GM18499 (cell line): Measurements from ENCODE around the gene GTF2B.
"Not testable (repeated sequence)": the region's sequence is repeated elsewhere in the genome, so short reads cannot be mapped to it uniquely, and the experiment has no call there.

Experiments
- ATAC-seq: cut with Tn5 transposase; IDR thresholded peaks from one replicate; pipeline ENCODE4 v1.9.1; 2021; ENCODE audit warnings: moderate number of reproducible peaks; ENCODE audit not compliant: insufficient read depth, unreplicated experiment

Gene GTF2B

DNA sequence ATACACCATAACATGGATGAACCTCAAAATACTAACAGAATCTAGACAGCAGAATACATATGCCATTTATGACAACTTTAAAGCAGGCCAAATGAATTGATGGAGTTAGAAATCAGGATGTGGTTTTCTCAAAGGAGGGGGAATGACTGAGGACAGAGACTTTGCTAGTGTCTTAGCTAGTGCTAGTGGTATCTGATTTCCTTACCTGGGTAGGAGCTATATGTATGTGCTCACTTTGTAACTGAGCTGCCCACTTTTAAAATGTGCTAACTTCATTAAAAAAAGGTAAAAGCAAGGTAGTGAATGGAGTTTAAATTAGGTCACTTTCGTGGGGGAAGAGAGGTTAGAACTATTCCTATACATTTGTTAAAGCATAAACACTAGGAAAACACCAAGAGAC lies 2.6 kb downstream of the GTF2B start:
- ATAC-seq = no peak

DNA sequence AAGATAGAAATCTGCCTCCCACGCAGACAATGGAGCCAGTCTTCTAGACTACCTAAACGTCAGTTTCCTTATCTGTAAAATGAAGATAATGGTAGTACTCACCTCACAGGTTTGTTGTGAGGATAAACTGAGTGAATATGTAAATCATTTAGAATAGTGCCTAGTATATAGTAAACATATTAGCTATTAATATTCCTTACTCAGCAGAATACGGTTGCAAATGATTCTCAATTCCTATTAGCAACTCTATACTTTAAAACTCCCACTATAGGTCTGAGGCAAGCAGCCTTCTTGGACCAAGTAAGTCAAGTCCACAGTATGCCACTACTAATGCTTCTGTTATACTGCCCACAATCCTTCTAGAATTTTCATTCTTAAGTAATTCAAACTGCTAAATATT lies 5.4 kb downstream of the GTF2B start:
- ATAC-seq = no peak

- ATAC-seq = no peak
Measured at GRCh38 chr1:88883156-88883555, 8.2 kb downstream of the GTF2B start.

DNA sequence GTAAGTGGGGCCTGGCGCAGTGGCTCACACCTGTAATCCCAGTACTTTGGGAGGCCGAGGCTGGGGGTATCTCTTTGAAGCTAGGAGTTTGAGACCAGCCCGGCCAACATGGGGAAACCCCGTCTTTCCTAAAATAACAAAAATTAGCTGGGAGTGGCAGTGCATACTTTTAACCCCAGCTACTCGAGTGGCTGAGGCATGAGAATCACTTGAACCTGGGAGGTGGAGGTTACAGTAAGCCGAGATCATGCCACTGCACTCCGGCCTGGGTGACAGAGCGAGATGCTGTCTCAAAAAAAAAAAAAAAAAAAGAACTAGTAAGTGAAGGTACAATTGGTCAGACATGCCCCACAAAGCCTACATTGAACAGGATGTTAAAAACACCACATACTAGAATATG lies 10.7 kb downstream of the GTF2B start:
- ATAC-seq = not testable (repeated sequence)

DNA sequence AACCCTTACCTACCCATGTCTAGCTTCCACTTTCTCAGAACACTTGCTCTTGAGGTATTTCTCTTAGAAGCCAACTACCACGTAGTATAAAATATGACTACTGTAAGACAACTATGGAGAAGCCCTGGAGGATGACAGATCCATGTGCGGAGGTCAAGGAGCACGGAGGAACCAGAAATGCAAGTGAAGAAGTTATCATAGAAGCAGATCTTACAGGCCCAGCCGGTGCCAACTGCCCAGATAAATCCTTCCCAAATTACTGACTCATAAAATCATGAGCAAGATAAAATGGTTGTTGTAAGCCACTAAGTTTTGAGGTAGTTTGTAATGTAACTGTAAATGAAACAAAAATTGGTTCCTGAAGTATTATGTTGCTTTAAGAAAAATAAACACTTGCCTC lies 12.6 kb downstream of the GTF2B start:
- ATAC-seq = no peak

GRCh38 chr1:88877911-88878310 lies 13.5 kb downstream of the GTF2B start:
- ATAC-seq = no peak

GRCh38 chr1:88877382-88877825 lies 14.0 kb downstream of the GTF2B start:
- ATAC-seq = no peak

DNA sequence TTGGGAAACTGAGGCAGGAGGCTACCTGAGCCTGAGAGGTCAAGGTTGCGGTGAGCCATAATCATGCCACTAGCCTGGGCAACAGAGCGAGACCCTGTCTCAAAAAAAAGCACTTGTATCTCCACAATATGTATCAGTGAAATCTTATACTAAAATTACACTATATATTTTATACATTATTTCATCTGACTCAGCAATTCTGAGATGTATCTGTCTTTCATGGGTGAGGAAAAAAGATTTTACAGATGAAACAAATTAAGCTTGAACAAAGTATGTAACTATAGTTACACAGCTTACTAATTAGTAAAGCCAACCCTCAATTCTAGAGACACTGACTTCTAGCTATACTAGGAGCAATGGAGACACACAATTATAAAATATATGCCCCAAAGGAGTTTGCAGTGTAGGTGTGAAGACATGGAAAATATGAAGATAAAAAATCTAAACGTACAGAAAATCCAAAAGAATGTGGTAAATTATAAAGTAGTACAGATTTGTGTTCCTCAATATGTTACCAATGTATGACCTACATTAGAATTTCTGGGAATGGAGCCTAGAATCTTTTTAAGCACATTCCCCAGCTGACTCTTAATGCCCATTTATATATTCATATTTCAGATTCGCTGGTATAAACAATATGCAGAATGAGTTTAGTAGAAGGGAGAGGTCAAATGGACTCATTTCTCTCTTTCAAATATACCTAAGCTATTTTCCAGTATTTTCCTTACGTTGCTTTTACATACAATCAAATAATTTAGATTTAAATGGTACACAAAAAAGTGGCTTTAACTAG lies 14.6 kb downstream of the GTF2B start:
- ATAC-seq = no peak

DNA sequence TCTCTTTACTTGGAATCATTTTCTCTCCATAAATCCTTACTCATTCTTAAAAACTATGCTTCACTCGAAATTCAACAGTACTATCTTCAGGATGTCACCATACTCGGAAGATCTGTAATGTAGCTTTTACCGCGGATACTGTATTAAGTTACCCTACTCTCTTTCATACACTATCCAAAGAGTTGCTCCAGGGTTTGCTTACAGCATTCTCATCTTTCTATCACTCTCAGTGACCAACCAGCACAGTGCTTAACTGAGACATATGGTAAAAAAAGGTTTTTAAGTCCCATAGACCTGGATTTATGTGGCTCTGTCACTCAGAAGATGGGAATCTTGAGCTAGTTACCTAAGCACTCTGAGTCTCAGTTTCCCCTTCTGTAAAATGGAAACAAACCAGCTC lies 15.8 kb downstream of the GTF2B start:
- ATAC-seq = no peak

DNA sequence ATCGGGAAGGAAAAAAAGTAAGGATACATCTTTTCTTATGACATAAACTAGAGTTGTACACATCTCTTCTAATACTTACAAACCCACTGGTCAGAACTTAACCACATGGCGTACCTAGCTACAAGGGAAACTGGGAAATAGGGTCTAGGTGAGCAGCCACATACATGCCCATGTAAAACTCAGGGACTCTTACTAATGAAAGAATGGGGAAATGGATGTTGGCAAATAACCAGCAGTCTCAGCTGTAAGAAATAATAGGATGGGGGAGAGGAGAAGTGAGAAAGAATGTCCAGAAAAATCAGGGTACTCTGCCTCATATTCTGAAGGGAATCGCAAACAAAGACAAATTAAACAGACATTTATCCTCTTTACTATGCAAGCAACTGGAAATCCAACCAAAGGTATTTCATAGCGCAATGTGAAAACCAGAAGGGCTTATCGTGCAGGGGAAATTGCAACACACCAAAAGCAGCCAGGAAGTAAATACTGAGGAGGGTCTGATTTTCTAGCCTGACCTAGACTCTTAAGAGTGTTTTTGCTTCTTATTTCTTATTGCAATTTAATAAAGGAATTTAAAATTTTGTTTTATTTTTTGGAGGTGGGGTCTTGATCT lies 17.5 kb downstream of the GTF2B start:
- ATAC-seq = no peak

- ATAC-seq = not testable (repeated sequence)
Measured at GRCh38 chr1:88869644-88870043, 21.7 kb downstream of the GTF2B start.

DNA sequence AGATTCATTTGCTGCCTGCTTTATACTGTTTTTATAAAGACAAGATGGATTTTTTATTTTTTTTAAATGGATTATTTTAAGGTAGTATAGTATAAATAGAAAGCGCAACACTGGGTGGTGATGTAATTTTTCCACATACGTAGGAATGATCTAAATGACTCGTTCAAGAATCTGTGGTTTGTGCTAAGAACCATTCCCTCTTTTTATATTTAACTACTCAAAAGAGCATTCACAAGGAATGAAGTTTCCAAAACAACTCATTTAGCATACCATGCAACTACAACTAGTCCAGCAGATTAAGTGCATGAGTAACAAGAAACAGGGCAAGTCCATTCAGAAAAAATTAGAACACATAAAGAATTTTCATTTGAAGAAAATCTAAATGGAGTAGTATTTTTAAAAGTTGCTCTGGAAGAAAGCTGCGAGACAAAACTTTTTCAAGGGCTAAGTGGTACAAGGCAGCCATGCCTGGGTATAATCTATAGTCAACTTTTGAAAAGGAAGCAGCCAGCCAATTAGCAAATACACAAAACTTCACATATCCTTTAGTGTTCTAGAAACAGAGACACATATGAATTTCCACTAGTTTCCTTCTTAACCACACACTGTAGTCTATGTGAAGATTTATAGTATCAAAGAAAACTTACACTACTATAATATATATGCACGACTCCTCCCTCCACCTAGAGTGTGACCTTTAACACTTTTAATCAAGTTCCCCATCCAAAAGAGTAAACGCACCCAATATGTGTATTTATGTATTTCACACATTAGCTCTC lies 23.4 kb downstream of the GTF2B start:
- ATAC-seq = no peak

DNA sequence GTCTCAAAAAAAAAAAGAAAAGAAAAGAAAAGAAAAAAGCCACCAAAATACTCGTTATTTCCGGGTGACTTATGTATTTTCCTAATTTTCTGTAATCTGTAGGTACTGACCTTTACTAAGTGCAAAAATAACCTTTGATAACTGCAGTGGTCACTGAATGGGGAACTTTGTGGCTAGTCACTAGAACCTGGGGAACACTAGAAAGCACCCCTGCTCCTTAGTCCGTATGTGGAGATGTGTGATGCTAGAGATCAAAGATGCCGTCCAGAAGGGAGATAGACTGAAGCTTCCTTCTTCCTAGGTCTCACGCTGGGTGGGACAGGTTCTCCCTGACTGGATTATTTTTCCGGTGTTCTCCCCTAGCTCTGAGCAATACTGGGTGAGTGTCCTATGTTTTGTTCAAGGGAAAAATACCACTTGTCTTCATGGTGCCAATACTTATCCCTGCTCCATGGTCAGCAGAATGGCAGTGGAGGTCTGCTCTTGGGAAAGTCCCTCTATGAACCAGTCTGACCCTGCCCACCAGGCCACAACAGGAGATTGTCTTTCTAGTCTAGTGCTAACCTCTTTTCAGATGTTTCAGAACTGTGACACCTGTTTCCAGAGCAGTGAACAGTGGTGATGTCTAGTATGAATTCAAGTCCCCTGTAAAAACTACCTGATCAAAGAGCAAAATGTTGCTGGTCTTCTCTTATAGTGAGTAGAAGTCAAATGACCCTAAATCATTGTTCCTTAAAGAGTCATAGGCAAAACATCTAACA lies 39.9 kb downstream of the GTF2B start:
- no peak for ATAC-seq

GRCh38 chr1:88847643-88848042 lies 43.7 kb downstream of the GTF2B start:
- ATAC-seq = no peak

DNA sequence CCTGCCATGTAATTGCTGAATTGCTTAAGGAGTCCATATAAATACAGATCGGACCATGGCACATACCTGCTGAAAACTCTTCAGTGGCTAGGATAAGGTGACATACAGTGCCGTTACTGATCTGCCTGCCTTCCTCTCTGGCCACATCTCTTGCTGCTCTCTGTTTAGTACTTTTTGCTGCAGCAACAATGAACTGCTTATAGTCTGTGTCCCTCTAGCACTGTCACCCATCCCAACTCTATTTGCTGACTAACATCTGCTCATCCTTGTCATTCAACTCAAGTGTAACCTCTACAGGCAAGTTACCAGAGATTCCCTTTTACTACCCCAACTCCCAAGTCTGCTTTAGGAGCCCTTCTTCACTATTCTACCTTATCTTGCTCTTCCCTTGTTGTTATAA lies 65.6 kb downstream of the GTF2B start:
- no peak for ATAC-seq

DNA sequence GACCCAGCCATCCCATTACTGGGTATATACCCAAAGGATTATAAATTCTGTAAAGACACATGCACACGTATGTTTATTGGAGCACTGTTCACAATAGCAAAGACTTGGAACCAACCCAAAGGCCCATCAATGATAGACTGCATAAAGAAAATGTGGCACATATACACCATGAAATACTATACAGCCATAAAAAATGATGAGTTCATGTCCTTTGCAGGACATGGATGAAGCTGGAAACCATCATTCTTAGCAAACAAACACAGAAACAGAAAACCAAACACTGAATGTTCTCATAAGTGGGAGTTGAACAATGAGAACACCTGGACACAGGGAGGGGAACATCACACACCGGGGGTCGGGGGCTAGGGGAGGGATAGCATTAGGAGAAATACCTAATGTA lies 71.7 kb downstream of the GTF2B start:
- ATAC-seq = not testable (repeated sequence)

- ATAC-seq = no peak
Measured at GRCh38 chr1:88813471-88813870, 77.9 kb downstream of the GTF2B start.

DNA sequence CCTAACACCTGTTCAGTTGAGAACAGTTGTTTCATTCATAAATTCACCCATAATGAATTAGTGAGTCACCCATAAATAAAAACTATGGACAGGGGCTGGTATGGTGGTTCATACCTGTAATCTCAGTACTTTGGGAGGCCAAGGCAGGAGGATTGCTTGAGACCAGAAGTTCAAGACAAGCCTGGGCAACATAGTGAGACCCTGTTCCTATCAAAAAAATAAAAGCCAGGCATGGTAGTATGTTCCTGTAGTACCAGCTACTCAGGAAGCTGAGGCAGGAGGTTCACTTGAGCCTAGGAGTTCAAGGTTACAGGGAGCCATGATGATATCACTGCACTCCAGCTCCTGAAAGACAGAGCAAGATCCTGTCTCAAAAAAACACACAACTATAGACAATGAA lies 79.0 kb downstream of the GTF2B start:
- ATAC-seq = no peak

DNA sequence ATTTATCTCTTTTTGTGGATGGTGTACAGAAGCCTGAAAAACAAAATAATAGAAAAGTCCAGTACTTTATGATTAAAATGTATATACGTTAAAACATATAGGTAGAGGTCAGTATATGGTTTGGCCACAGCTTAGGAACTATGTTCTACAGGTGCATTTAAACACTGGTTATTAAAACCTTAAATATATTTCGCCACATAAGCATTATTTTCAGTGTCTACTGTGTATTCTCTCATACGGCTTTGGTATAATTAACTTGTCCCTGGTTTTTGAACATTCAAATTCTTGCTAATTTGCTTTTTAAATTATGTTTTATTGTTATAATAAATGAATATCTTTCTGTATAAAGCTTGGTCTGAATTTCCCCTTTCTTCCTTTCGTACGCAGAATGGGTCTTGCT lies 87.9 kb downstream of the GTF2B start:
- no peak for ATAC-seq

DNA sequence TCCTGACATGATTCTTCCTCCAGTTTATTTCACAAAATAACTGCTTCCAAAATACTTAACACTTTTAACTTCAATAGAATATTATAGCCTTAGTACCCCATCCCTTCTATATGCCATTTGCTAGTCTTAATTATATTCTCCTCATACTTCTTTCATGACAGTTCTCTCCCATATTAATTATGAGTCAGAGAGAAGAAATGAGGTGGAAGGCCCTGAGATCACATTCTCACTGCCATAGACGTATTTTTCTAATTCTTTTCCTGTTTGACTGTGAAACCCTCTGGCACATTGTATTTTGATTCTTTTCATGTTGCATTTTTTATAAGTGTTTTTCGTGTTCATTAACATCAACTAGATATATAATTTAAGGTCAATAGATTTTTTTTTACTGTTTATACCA lies 88.4 kb downstream of the GTF2B start:
- no peak for ATAC-seq
